ENCODE data around the gene NR2F1-AS1. TPM values are rescaled to one million over a fixed set of nuclear protein-coding genes. Genes with fewer than 3 reads are reported as not detected.

The NR2F1-AS1 gene
- total RNA-seq, 1 donor: 11.8 TPM

DNA sequence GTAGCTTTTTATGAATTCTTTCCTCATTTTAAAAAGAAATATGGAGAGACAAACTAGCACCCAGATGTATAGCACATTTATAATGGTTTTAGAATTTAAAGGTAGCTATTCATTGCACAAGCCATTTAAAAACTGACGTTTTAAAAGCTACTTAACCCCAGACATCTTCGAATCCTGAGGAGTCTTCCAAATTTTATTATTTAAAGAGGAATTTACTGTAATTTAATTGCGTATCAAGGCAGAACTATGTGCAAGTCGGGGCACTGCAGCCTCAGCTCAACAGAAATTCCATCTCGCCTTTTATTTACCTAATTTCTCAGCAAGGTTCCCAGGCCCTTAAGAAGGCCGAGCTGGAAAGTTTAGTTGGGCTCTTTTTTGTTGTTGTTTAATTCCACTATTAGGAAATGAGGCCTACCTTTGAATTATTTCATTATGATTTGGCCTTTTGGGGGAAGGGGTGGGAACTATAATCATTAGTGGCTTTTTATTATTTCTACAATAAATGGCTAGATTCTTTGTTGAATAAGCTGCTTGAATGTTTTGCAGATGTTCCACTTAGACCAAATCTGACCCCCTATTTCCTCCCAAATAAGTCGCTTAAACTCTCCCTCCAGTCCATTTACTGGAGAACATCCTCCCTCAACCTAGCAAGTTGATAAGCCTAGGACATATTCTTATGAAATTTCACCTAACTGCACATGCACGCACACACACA is 22.2 kb upstream of the NR2F1-AS1 start:
- no peak overlapping the region for H3K4me3 ChIP-seq (ENCODE audit: low read depth, low read length)
- no peak for DNase-seq (ENCODE audit: low read depth)
- TF ChIP-seq, protein P1, sequence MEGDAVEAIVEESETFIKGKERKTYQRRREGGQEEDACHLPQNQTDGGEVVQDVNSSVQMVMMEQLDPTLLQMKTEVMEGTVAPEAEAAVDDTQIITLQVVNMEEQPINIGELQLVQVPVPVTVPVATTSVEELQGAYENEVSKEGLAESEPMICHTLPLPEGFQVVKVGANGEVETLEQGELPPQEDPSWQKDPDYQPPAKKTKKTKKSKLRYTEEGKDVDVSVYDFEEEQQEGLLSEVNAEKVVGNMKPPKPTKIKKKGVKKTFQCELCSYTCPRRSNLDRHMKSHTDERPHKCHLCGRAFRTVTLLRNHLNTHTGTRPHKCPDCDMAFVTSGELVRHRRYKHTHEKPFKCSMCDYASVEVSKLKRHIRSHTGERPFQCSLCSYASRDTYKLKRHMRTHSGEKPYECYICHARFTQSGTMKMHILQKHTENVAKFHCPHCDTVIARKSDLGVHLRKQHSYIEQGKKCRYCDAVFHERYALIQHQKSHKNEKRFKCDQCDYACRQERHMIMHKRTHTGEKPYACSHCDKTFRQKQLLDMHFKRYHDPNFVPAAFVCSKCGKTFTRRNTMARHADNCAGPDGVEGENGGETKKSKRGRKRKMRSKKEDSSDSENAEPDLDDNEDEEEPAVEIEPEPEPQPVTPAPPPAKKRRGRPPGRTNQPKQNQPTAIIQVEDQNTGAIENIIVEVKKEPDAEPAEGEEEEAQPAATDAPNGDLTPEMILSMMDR (IDR thresholded peaks at IDR 0.05; ENCODE audit: insufficient read depth, low read length): no peak

DNA sequence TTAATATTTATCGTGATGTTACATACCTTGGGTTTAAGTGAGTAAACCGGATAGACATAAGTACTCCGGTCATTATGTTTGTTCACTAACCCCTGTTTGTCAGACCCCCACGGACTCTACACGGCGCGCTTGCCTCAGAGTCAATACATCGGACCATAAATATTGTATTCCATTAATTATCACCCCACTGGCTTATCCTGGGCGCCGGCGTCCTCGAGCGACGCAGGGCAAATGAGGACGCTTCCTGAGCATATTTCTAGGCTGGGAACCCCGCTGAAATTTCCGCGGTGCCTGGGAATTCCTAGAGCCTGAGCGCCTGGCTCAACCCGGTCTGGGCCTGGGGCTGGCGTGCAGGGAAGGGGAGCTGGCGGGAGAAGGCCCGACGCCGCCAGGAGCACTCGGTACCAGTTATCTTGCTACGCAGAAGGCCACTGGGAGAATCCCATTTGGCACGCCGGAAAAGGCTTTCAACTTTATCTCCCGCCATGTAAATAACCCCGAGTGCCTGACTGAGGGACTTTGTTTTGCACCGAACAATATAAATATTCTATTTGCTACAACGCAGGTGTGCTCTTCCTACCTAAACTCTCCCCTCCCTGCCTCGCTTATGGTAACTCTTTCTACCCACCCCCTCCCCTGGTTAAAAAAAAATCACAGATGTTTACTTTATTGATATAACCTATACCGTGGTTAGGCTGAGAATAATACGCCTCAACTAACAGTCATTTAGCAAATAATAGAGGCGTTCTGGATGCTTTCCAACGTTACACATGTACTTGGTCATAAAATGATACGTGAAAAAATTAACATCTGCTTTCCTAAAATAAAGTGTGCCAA is 21.4 kb upstream of the NR2F1-AS1 start:
- TF ChIP-seq, protein P1 (IDR thresholded peaks at IDR 0.05; ENCODE audit: insufficient read depth, low read length): no peak
- DNase-seq (ENCODE audit: low read depth): no peak
- no peak overlapping the region for H3K4me3 ChIP-seq (ENCODE audit: low read depth, low read length)

DNA sequence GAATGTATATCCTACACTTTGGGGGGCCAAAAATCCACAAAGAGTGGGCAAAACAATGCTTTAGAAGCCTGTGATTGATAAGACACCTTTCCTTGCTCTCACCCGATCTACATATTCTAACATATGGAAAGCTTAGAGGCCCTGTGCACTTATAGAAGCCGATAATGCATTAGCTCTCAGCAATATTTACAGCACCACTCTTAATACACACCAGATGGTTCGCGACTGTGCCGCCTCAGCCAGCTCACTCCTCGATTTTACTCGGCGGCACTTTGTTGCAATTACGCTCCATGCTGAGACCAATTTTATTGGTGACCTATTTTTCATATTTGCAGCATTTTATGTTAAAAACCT is 20.8 kb upstream of the NR2F1-AS1 start:
- DNase-seq (ENCODE audit: low read depth): no peak
- no peak overlapping the region for H3K4me3 ChIP-seq (ENCODE audit: low read depth, low read length)
- TF ChIP-seq, protein P1 (IDR thresholded peaks at IDR 0.05; ENCODE audit: insufficient read depth, low read length): no peak

DNA sequence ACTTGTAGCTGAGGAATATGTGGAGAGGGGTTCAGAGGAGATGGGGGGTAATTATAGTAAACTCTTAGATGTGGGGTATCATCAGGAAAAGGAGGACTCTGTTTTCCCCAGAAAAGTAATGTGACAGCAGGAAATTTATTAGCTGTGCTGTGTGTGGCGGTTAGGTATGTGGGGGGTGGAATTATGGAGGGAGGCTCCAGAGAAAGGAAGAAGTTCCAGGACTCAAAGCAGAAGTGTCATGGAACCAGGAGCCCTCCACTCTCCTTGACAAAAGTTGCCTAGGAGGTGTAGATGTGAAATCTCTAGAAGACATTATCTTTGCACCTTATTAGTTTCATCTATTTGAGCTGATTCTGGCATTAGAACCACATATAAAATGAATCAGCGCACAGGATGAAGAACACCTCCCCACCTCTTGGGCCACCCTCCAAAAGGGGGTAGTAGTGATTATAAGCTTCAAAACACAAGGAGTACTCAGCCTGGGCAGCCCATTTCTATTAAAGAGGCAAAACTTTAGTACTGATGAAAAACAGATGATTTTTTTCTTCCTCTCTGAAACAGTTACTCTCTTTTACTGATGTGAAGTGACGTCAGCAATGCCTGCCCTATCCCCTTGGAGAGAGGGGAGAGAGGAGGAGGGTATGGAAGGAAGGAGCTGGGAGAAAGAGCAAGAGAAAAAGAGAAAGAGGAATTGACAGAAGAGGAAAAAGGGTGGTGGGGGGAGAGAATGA is 20.2 kb upstream of the NR2F1-AS1 start:
- TF ChIP-seq, protein P1 (IDR thresholded peaks at IDR 0.05; ENCODE audit: insufficient read depth, low read length): no peak
- H3K4me3 ChIP-seq (ENCODE audit: low read depth, low read length): no peak overlapping the region
- DNase-seq (ENCODE audit: low read depth): no peak

DNA sequence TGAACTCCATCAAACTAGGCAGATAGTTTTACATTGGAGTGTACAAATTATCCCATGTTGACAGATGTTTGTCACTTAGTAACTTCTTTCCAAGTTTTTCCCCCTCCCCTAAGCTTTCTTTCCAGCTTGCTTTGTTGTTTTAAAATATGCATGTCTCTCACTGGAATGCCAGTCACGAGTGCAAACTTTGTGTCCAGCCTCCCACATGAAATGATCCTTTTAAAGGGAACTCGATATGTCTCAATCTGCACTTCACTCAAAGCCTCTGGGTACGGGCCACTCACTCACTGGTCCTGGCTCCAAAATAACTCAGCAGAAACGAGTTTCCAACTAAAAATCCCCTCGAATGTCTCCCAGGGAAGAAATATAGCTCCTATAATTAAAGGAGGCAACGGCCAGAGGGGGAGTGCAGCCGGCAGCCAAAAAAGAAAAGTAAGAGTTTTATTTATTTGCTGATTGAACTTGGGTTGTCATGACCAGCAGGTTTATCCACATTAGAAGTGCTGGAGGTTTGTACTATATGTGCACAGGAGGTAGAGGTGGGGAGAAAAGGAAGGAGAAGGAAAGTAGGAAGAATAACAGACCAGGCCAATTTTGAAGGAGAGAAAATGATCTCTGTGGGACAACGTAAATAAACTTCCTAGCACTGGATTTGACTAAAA is 19.5 kb upstream of the NR2F1-AS1 start:
- TF ChIP-seq, protein P1 (IDR thresholded peaks at IDR 0.05; ENCODE audit: insufficient read depth, low read length): no peak
- no peak for DNase-seq (ENCODE audit: low read depth)
- no peak overlapping the region for H3K4me3 ChIP-seq (ENCODE audit: low read depth, low read length)

DNA sequence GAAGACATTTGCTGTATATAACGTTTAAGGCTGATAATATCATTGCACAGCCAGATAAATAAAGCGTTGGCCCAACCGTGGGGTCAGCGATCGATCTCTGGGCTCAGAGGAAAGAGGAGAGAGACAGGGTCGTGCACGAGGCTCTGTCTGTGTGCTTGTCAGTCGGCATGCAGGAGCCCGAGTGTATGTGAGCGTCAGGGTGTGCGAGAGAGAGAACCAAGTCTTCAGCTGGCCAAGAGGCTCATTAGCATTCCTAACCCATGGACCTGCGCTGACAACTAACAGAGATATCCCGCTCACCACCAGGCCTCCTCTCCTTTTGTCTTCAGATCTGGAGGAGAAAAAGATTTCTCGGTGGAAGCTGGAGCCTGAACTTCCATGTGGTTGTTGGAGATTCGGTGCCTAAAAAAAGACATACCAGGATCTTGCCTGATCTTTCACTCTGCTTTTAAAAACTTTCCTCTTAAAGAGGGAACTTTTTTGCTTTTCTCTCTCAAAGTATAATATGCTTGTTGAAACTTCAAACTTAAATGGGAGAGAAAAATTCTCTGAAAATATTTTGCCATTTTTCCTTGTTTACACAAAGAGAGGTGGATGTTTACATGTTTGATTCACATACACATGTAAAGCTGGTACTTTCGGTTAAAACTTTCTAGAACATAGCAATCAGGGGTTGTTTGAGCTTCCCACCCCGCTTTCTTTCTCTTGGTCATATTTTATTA is 18.5 kb upstream of the NR2F1-AS1 start:
- no peak for DNase-seq (ENCODE audit: low read depth)
- no peak overlapping the region for H3K4me3 ChIP-seq (ENCODE audit: low read depth, low read length)
- TF ChIP-seq, protein P1 (IDR thresholded peaks at IDR 0.05; ENCODE audit: insufficient read depth, low read length): no peak

Measured in fibroblast of the aortic adventitia (primary cell).